RWPE2 (cell line): ENCODE data around the gene TALDO1.

ENCODE experiments used
- ATAC-seq: fragments of 200-7000 bp; cut with Tn5 transposase; 3 replicates; pipeline ENCODE4 v1.9.1; 2021; ENCODE audit warnings: low read depth
- DNase-seq: peaks from one replicate; pipeline ENCODE4 v3.0.0-alpha.2; 2020; ENCODE audit warnings: low spot score
- H3K27ac ChIP-seq: fragments of 450-650 bp; 2 replicates; pipeline ENCODE4 v1.5.1; 2017; ENCODE audit warnings: mild to moderate bottlenecking; ENCODE audit not compliant: poor library complexity, severe bottlenecking
- H3K27me3 ChIP-seq: fragments of 250-450 bp; sonication (Bioruptor Pico); 2 replicates; pipeline ENCODE4 v1.5.1; 2021; ENCODE audit warnings: mild to moderate bottlenecking, moderate library complexity; ENCODE audit not compliant: insufficient read depth, poor library complexity, severe bottlenecking
- H3K36me3 ChIP-seq: fragments of 250-450 bp; sonication (Bioruptor Pico); 2 replicates; pipeline ENCODE4 v1.5.1; 2020; ENCODE audit warnings: low read depth, mild to moderate bottlenecking, moderate library complexity
- H3K4me1 ChIP-seq: fragments of 250-450 bp; sonication (Bioruptor Pico); 2 replicates; pipeline ENCODE4 v1.5.1; 2021; ENCODE audit warnings: mild to moderate bottlenecking, moderate library complexity; ENCODE audit not compliant: insufficient read depth, poor library complexity, severe bottlenecking
- H3K4me3 ChIP-seq: fragments of 250-450 bp; sonication (Bioruptor Pico); 2 replicates; pipeline ENCODE4 v1.5.1; 2021; ENCODE audit warnings: mild to moderate bottlenecking, moderate library complexity; ENCODE audit not compliant: severe bottlenecking
- H3K9me3 ChIP-seq: fragments of 250-450 bp; sonication (Bioruptor Pico); 2 replicates; pipeline ENCODE4 v1.5.1; 2021; ENCODE audit warnings: mild to moderate bottlenecking, moderate library complexity; ENCODE audit not compliant: severe bottlenecking
- TF ChIP-seq, protein P1 (sequence below): fragments of 450-650 bp; IDR thresholded peaks from one replicate; pipeline ENCODE4 v1.5.1; 2017; ENCODE audit warnings: mild to moderate bottlenecking, moderate library complexity; ENCODE audit not compliant: poor library complexity, severe bottlenecking

TALDO1 gene

DNA sequence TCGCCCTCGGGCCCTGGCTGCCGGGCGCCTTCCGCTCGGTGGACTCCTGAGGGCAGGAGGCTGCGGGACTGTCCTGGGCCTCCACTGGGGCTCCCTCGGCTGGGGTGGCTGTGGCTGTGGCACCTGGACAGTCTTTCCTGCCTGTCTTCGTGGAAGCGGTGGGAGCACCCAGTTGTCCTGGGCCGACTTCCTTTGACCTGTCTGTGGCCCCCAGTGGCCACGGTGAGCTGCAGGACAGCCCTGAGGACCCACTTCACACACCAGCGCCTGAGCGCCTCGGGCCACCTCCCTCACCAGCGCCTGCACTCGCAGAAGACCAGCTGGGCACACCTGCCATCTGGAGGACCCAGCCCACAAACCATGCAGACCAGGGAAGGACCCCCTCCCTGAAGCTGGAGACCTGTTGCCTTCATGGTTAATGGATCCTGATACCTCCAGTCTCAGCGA, 43.0 kb upstream of the TALDO1 start:
- peaks cover 16% of the 10 kb centered on the region for H3K36me3 ChIP-seq
- DNase-seq (peak; percentile 63), ATAC-seq (no peak)
- no peaks in the 10 kb centered on the region for H3K27me3 ChIP-seq
- H3K9me3 ChIP-seq, result no peaks in the 10 kb centered on the region
- peak overlapping the region; percentile 94 for H3K27ac ChIP-seq
- H3K4me1 ChIP-seq, result peaks cover 28% of the 10 kb centered on the region
- TF ChIP-seq, protein P1, sequence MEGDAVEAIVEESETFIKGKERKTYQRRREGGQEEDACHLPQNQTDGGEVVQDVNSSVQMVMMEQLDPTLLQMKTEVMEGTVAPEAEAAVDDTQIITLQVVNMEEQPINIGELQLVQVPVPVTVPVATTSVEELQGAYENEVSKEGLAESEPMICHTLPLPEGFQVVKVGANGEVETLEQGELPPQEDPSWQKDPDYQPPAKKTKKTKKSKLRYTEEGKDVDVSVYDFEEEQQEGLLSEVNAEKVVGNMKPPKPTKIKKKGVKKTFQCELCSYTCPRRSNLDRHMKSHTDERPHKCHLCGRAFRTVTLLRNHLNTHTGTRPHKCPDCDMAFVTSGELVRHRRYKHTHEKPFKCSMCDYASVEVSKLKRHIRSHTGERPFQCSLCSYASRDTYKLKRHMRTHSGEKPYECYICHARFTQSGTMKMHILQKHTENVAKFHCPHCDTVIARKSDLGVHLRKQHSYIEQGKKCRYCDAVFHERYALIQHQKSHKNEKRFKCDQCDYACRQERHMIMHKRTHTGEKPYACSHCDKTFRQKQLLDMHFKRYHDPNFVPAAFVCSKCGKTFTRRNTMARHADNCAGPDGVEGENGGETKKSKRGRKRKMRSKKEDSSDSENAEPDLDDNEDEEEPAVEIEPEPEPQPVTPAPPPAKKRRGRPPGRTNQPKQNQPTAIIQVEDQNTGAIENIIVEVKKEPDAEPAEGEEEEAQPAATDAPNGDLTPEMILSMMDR, result no peak
- no peak overlapping the region for H3K4me3 ChIP-seq

DNA sequence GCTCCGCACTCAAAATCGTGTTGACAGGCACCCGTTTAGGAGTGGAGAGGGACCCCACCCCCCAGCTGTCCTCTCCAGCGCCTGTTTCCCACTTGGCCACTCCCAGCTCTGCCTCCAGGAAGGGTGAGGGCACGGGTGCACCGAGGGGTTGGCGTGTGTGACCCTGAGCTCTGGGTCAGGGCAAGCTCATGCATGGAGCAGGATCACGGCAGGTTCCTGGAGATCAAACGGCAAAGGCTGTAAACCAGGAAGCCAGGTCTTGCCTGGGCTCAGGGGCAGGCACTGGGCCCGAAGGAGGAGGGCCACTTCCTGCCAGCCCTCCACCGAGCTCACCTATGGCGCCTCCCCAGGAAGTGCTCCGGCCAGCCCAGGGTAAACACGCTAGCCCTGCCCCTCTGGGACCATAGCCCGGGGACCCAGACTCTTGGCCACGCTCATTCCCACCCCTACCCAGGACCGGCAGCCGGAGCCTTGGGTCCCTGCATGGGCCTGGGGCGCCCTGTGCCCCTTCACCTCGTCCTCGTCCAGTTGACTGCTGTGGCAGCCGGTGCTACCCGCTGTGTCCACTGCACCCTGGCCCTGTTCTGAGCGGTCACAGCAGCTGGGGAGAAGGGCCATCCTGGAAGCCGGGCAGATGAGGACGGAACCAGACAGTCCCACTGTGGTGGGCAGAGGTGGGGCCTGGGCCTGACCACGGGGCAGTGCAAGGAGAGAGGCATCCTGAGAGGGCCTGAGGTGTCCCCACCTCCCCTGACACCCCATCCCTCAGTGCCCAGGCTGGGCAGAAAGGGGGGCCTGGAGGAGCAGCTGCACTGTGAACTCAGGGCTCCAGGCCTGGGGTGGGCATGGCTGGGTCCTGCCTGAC, 42.3 kb upstream of the TALDO1 start:
- ATAC-seq (peak; percentile 57), DNase-seq (peak; percentile 78)
- Histone ChIP-seq H3K27me3 (no peaks in the 10 kb centered on the region), H3K27ac (peak overlapping the region; percentile 94), H3K4me3 (peak overlapping the region; percentile 88), H3K9me3 (no peaks in the 10 kb centered on the region), H3K4me1 (peaks cover 28% of the 10 kb centered on the region), H3K36me3 (peaks cover 23% of the 10 kb centered on the region)
- TF ChIP-seq, protein P1, result no peak

DNA sequence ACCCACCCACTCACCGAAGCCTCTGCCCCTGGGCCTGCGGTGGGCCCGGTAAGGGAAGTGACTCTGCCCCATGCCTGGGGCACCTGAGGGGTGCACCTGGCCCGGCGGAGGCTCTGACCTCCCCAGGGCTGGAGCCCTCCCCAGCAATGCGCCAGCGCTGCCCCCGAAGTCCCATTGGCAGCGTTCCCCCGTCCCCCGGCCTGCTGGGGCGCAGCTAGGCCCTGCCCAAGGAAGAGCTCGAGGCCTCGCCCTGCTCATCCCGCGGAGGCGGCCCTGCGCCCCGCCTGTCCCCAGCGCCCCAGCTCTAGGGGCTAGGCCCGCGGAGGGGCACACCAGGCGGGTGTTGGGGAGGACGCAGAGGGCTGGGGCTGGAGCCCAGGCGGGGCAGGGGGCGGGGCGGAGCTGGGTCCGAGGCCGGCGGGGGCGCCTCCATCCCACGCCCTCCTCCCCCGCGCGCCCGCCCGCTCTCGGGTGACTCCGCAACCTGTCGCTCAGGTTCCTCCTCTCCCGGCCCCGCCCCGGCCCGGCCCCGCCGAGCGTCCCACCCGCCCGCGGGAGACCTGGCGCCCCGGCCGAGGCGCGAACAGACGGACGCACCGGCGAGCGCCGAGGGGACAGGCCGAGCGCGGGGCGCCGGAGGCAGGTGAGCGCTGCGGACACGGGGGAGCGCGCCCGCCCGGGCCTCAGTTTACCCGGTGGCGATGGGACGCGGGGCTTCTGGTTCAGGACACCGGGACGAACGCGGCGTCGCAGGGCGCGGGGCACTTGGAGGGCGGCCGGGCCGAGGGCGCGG, 41.4 kb upstream of the TALDO1 start, which contains the start of gene EPS8L2:
EPS8L2 (plus strand) TSS at position 586 of the 793 bp plus-strand sequence. CDS start 3,177 bp downstream, outside the sequence.
- Histone ChIP-seq H3K27ac (peak within 1 kb of the TSS; percentile 94), H3K9me3 (no peaks in the 10 kb centered on the region), H3K36me3 (peaks cover 31% of the 10 kb centered on the region), H3K27me3 (no peaks in the 10 kb centered on the region), H3K4me3 (peak within 1 kb of the TSS; percentile 88), H3K4me1 (peaks cover 28% of the 10 kb centered on the region)
- TF ChIP-seq, protein P1, result no peak
- ATAC-seq, result peak; percentile 34
- peak; percentile 81 for DNase-seq

DNA sequence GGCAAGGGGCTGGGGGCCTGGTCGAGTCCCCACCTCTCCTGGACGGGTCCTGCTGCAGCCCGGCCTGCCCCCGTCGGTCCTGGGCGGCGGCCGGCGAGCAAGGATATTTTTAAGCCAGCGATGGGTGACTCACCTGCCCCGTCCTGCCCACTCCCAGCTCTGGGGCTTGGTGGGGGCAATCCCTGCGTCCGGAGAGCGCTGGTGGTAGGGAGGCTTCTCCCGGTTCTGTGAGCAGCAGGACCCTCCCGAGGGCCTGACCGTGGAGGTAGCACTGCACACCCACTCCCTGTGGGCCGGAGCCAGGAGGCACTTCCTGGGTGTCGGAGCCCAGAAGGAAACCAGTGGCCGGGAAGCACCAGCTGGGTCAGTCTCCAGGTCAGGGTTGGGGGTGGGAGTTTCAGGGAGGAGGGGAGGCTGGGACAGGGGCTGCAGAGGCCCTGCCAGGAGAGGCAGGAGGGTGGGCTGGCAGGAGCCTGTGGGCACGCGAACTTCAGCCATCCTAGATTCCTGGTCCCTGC, 40.8 kb upstream of the TALDO1 start:
- peak overlapping the region; percentile 94 for H3K27ac ChIP-seq
- no peaks in the 10 kb centered on the region for H3K27me3 ChIP-seq
- DNase-seq (peak; percentile 79), ATAC-seq (peak; percentile 35)
- H3K4me3 ChIP-seq, result peak overlapping the region; percentile 88
- H3K36me3 ChIP-seq, result peaks cover 38% of the 10 kb centered on the region
- no peaks in the 10 kb centered on the region for H3K9me3 ChIP-seq
- H3K4me1 ChIP-seq, result peaks cover 28% of the 10 kb centered on the region
- TF ChIP-seq, protein P1, result no peak
